GM18517 (cell line): Measurements from ENCODE around the gene DOCK9.
"Not testable (repeated sequence)": the region's sequence is repeated elsewhere in the genome, so short reads cannot be mapped to it uniquely, and the experiment has no call there.

Experiments
- ATAC-seq: cut with Tn5 transposase; IDR thresholded peaks from one replicate; pipeline ENCODE4 v1.9.1; 2021; ENCODE audit warnings: mild to moderate bottlenecking, moderate library complexity; ENCODE audit not compliant: unreplicated experiment

The DOCK9 gene

DNA sequence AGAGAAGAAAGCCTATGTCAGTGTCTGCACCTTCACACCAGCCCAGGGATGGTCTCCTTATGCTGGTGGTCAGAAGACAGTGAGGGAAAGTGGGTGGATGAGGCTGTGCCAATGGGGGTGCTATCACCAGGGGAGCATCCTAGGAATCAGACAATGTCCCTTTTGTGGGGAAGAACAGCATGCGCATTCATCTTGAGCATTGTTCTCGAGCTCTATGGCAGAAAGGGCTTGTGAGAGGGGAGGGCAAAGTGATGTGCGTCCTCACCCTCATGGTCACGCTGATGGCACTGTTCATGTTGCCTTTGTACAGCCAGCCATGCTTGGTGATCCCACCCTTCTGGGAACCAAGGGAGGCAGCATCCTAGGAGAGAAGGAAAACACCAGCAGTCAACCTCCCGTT is 56.1 kb downstream of the DOCK9 start:
- ATAC-seq: no peak

DNA sequence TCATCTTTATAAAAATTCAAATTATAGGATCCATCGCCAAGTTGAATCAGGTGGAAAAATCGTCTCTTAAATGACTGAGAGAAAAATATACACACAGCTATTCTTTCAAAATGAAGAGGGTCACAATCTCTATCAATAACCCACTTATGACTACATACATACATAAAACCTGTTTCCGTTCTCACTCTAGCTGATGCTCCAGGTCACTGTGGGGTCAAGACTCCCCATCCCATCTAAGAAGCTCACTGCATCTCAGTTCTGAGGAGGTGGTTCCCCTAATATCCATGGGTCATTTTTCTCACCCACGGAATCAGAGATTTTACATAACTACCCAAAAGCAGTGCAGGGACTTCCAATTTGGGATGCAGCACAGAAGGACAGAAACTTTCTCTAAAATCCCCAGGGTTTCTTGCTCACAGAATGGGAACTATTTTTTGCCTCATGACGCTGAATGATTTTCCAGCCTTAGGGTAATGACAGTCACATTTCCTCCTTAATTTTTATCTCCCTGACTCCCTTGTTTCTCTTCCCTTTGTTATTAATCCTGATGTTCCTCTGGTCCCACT is 56.8 kb downstream of the DOCK9 start:
- no peak for ATAC-seq

DNA sequence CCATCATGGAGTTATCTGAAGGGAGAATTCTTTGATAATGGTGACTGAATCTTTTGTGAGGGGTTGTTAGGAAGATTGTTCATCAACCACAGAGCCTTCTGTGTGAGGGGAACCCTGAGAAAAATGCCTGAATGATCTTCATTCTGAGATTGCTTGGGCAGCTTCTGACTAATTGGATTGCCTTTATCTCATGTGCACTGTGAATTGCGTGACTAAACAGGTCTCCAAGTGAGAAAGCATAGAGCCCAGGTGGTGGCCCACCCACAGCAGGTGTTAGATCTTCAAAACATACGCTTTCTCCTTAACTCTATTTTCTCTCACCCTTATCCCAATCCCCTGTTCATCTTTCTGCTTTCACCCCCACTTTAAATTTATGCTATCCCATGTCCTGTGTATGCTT is 58.3 kb downstream of the DOCK9 start:
- no peak for ATAC-seq

DNA sequence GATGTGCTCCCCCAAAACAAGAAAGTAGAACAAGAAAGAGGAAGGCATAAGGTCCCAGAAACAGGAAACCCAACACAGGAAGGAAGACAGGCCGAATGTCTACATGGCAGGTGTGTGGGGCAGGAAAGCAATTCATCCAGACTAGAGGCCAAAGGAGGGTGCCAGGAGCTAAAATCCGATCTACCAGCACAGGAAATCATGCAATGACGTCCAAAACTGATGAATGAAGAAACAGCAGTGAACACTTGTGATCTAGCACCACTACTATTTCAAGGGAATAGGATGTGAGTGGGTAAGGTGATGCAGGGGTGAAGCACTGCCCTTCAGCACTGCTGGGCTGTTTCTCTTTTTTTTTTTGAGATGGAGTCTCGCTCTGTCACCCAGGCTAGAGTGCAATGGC is 59.1 kb downstream of the DOCK9 start:
- no peak for ATAC-seq

DNA sequence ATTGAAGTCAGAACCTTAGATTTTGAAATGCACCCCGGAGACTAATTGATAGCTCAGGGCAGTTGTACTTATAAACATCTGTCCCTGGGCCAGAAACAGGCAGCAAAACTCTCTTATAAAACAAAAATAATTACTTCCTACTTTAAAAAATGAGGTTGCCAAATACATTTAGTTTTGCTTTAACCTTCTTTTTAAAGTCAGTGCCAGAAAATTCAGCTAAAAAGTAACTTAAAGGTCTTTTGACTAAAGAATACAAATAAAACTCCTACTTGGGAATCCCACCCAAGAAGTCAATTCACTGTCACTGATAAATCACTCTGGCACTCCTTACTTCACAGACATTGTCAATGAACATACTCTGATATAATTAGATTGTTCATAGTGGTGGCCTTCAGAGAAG is 60.7 kb downstream of the DOCK9 start:
- ATAC-seq: no peak

DNA sequence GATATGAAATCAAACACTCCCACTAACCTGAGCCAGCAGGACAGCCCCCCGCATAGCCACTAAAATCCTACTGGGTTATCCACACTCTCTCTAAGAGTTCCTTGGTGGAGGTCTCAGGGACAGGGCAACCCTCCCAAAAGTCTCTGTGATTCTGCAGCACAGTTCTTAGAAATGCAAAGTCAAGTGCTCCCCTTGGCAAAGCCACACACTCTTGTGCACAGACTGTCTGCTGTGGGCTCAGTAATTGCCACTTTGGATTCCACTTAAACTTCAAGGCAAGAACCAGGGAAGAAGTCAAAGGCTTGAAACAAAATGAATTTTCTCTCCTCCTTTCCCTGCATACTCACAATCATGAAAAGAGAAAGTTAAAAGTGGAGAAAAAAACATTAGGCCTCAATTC is 61.5 kb downstream of the DOCK9 start:
- no peak for ATAC-seq

DNA sequence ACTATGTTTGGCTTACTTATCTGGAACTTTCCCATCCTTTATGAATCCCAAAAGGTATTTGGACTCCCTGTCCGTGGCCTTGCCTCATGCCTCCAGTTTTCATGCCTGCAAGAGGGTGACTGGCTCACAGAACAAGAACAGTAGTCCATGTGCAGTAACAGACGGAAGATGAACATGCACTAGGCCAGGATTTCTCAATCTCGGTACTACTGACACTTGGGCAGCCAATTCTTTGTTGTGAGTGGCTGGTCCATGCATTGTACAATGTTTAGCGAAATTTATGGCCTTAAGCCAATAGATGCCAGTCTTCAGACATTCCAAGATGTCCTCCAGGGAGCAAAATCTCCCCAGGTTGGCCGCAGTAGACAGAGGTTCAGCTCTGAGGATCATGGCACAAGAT is 61.9 kb downstream of the DOCK9 start:
- ATAC-seq: no peak

DNA sequence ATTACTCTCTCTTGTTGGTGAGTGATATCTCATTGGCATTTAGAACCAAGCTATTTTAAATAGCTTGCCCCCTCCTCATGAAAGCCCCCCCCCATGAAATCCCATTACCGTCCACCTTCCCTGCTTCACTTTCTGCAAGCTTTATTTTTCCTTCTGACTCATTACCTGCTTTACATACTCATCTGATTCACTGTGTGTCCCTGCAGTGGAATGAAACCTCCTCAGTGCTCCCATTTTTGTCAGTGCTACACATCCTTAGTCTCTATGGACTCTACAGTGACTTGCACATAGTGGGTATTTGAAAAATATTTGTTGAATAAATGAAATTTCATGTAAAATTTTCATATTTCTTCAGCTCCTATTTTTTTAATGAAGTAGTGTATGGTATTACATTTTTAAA is 62.3 kb downstream of the DOCK9 start:
- ATAC-seq: no peak

DNA sequence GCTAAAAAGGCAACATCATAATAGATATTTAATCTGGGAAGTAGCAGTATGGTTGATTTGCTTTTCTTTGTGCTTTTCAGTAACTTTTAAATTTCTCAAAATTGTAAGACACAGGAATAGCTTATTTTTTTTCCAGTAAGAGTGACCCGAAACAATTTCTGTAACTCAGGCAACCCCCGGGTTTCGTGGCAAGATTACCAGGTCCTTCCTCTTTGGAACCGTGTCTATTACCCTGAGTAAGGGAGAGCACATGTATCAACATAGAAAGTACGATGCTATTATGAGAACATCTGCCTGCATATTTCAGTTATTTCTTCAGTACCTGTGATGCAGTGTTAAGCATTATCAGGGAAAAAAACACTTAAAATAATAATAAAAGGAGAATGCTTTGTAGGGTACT is 64.1 kb downstream of the DOCK9 start:
- ATAC-seq: no peak

DNA sequence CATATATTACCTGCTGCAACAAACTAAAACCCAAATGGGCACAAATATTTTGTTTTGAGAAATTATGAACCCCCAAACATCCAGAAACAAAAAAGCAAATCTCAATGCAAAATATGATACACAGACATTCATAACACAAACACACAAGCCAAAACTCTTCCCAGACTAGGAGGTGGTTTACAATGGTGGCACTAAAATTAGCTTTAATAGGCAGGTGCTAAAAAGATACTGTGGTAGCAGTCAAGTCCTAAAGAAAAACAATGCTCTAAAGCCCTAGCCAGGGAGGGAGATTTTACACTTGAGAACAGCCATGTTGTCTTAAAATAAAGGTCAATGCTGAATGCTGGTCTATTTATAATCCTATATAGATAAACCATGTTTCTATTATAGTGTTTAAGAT is 65.0 kb downstream of the DOCK9 start:
- ATAC-seq: no peak

DNA sequence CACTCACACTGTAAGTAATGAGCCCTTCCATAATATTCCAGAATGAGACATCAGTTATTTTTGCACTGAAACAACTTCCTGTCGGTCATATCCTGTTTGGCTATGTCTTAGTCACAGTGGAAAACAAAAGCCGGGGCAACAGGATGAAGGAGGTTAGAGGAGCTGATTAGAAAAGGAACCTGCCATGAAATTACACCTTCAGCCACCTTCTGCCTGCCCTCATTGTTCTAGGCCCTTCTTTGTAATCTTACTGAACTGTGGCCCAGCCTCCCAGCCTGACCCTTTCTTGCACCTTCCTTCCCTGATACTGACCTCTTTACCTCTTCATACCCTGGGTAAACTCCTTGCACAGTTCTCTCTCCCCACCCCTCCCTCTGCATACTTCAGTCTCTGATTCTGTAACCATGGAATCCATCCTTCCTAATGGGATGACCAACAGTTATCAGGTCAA is 67.3 kb downstream of the DOCK9 start:
- no peak for ATAC-seq

DNA sequence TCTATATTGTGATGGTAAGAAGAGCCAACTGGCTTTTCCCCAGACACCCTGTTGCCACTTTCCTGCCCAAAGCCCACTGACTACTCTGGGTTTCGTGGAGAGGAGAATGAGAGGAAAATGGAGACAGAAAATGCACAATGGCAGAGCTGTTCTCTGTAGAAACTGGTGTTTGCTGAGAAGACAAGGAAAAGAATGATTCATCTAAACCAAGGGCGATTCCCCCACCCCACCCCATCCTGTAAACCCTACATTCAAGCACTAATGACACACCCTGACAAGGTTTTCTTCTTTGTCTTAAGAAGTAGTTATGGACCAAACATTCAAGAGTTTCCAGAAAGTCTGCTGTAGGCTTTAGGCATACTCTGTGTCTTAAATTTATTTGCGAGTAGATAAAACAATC is 68.8 kb downstream of the DOCK9 start:
- no peak for ATAC-seq

DNA sequence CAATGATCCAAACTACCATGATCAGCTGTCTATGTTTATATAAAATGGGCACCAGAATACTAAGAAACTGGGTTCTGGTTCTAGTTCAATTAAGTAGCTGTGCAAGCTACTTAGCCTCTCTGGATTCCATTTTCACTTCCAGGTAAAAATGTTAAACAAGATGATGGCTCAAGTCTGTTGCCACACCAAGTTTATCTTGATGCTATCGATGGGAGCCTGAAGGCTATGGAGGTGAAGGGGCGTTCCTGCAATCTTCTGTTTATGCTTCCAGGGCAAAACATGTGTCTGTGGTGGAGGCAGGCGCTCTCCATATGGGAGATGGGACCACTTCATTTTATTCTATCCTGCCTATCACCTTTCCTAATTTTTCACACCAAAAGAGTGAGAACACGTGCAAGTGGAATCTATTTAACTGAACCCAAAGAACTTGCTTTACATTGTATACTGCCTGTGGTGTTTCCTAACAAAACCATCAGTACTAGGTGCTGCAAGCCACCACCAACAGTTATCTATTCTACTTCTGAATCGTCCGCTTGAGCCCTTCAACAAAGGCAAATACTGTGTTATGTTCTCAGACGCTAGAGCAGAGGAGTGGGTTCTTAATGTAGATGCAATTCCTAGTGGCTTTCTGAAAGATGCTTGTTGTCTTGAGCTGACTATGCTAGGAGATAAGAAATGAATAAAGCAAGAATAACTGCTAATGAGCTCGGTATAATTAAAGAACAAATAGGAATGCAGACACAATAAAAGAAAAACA is 70.9 kb downstream of the DOCK9 start:
- no peak for ATAC-seq

DNA sequence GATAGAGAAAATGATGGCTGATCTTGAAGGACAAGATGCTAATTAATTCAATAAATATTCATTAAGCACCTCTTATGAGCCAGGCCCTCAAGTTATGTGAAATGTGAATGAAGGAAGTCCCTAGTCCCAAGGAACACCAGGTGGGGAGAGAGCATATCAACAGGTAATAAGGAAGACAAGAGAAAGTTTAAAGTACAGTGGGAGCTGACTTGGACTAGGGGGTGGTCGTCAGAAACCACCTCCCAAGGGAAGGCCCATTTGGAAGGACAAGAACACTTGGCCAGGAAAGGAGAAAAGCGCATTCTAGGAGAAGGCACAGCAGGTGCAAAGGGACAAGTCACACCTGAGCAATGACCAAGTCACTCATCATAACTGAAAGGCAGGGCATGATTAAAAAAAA is 72.7 kb downstream of the DOCK9 start:
- ATAC-seq: no peak

DNA sequence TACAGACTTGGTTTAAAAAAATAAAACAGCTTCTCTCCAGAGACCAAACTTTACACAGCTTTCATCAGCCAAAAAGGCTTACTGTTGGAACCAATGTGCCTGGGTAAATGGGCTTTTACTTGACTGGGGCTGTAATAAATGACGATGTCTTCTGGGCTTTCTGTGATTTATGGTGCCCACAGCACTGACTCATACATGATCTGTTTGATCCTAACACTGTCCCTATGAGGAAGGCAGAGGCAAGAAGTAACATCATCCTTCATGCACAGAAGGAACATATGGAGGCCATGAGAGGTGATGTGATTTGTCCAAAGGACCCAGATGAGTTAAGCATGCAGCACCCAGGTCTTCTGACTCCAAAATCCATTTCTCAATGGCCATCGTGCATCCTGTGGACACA is 77.4 kb downstream of the DOCK9 start:
- no peak for ATAC-seq

DNA sequence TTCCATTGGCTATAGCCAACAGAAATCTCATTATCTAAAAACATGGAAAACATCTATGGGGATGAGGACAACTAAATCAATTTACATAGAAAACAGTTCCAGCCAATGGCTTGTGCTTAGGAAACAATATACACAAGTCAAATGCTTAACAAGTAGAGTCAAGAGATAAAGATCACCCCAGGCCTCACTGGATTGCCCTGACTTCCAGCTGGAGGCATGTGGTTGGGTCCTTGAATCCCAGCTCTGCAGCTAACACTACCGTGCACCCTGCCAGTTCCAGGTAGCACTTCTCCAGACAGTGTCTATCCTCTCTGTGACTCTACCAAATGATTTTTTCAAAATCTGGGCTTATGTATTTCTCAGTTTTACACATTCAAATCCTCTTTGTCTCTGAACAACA is 80.2 kb downstream of the DOCK9 start:
- ATAC-seq: no peak

DNA sequence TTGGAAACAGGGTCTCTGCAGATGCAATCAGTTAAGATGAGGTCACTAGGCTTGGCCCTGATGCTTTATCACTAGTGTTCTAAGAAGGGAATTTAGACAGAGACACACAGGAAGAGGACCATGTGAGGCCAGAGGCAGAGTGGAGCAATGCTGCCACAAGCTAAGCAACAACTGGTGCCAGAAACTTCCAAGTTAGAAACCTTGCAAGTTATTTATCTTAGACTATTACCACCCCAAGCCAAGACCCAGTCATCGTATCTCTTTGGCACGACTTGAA is 81.1 kb downstream of the DOCK9 start:
- ATAC-seq: no peak

DNA sequence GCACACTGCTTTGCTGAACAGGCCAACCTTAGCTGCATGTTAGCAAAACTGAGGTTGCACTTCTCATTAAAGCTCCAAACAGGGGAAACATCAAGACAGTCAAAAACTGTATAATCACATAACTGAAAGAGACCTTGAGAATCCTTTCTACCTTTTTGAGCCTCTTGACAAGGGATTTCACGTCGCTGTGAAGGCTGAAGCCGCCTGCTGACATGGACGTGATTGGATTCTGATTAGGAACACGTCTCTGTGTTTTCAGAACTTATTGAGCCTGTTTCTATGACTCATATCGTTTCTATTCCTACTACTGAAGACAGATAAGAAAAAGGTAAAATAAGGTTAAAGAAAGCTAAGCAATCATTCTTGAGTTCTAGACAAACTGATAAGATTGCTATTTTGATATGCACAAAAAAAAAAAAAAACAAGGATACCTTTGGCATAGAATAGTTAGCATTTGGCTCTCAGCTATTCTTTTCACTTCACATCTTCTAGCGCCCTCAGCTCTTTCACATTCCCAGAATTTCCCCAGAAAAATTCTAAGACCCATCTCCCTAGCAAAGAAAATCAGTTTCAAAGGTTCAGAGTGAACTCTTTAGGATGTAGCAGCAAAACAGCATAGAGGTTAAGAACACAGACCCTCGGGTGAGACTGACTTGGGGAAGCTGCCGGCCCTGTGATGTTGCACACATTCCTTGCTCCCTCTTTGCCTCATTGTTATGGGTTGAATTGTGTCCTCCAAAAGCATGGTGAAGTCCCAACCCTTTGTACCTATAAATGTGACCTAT is 81.6 kb downstream of the DOCK9 start:
- no peak for ATAC-seq

DNA sequence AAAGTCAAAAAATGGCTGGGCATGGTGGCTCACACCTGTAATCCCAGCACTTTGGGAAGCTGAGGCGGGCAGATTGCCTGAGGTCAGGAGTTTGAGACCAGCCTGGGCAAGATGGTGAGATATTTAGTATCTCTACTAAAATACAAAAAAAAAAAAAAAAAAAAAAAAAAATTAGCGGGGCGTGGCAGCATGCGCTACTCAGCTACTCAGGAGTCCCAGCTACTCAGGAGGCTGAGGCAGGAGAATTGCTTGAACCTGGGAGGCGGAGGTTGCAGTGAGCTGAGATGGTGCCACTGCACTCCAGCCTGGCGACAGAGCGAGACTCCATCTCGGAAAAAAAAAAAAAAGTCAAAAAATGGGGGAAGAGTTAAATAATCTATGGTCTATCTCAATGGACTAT is 83.0 kb downstream of the DOCK9 start:
- not testable (repeated sequence) for ATAC-seq

DNA sequence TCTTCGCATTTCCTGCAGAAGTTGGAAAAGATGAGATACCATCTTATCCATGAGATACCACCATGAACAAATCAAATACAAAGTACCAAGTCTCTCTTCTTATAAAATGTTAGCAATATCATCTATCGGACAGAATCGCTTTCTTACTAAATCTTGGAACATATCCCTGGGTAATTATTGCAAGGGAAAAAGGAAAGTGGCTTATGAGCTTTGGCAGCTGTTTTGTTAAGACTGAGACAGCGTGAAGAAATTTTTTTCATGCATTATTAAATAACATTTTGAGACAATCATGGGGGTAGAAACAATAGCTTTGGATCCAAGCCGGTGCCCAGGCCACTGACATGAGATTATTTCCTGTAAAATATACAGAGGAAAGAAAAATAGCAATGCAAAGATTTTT is 84.5 kb downstream of the DOCK9 start:
- no peak for ATAC-seq

DNA sequence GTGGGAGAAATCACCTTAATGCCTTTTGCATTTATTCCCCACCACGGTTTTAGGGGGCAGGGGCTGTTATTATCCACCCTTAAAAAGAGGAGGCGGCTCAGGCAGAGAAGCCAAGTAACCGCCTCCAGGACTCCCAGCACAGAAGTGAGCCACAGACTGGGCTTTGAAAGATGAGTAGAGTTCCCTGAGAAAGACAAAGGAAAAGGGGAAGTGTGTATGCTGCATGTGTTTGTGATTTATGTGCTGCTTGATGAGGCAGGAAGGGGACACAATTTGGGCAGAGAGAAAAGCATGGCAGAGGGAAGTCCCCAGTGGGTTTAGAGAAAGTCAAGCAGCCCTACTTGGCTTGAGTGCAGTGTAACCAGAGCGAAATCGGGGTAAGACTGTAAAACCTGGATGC is 85.0 kb downstream of the DOCK9 start:
- no peak for ATAC-seq

DNA sequence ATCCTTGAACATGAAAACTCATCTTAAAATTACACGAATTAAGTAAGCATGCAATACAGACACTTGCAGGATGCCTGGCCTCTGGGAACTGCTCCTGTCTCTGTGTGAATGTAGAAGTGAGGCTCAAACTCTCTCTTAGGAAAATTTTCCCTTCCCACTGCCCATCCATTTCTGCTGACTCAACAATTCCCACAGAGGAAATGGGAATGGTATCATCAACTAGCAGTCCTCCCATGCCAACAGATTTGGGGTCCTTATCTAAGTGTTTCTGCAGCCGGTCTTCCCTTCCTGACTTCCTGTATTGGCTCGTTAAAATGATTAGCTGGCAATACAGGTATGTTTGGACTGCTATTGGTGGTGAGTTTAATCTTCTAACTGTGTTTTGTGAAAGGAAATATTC is 85.8 kb downstream of the DOCK9 start:
- ATAC-seq: no peak
